Heart right ventricle (tissue), 16 donors: ENCODE results near the gene C11orf21. TPM values are rescaled to one million over a fixed set of nuclear protein-coding genes. Genes with fewer than 3 reads are reported as not detected.

Experiments
- ATAC-seq, 8 donors: fragments of 200-7000 bp; cut with Tn5 transposase; one replicate each; pipeline ENCODE4 v1.9.1; 2020; ENCODE audit warnings: mild to moderate bottlenecking in 8 of 8, moderate library complexity in 8 of 8, moderate number of reproducible peaks in 1 of 8
- DNase-seq, 2 donors: peaks; one replicate each; pipeline ENCODE4 v3.0.0-alpha.2; 2020
- H3K27ac ChIP-seq, 10 donors: fragments of 200-600 bp; sonication (generic) in 2 of 10; one replicate each; pipeline versions ENCODE4 v1.5.0 to v1.8.0; 2020 to 2022; ENCODE audit warnings: mild to moderate bottlenecking in 3 of 10
- H3K27me3 ChIP-seq, 7 donors: fragments of 200-600 bp; one replicate each; pipeline ENCODE4 v1.8.0; 2021 to 2022; ENCODE audit warnings: mild to moderate bottlenecking in 2 of 7
- H3K36me3 ChIP-seq, 9 donors: fragments of 200-600 bp; sonication (generic) in 1 of 9; one replicate each; pipeline versions ENCODE4 v1.5.0 to v1.8.0; 2020 to 2022; ENCODE audit warnings: mild to moderate bottlenecking in 2 of 9
- H3K4me1 ChIP-seq, 9 donors: fragments of 200-600 bp; sonication (generic) in 1 of 9; one replicate each; pipeline versions ENCODE4 v1.5.0 to v1.8.0; 2020 to 2022; ENCODE audit warnings: mild to moderate bottlenecking in 4 of 9
- H3K4me3 ChIP-seq, 10 donors: fragments of 200-600 bp; sonication (generic) in 2 of 10; one replicate each; pipeline versions ENCODE4 v1.5.0 to v1.8.0; 2020 to 2022; ENCODE audit warnings: mild to moderate bottlenecking in 7 of 10, moderate library complexity in 2 of 10
- H3K9me3 ChIP-seq, 11 donors: fragments of 200-600 bp in 10 of 11; sonication (generic) in 2 of 11; one replicate each; pipeline versions ENCODE4 v1.5.0 to v1.8.0; 2013 to 2022; ENCODE audit warnings: mild to moderate bottlenecking in 2 of 11, control low read depth in 1 of 11, moderate library complexity in 1 of 11
- CTCF ChIP-seq, 9 donors: fragments of 200-600 bp; sonication (generic) in 2 of 9; IDR thresholded peaks; one replicate each; pipeline versions ENCODE4 v1.5.0 to v1.8.0; 2021 to 2022; ENCODE audit warnings: antibody characterized with exemption in 9 of 9, mild to moderate bottlenecking in 5 of 9, moderate library complexity in 1 of 9
- WGBS, 2 donors: extraction: QIAGEN DNeasy Blood & Tissue Kit; methylation state at CpG; one replicate each; pipeline ENCODE4 v1.1.7; 2013; ENCODE audit warnings: inconsistent platforms in 1 of 2; 5-methylcytosine and 5-hydroxymethylcytosine counted together
- intact Hi-C, 10 donors: fragments of 100-400 bp; cut with DNase I; formaldehyde crosslinking; loops; one replicate each; pipeline versions ENCODE4 v1.11.1 to v1.14.2; 2022
- polyA plus RNA-seq, 2 donors: library from polyadenylated mRNA; stranded (reverse); fragments of 200-250 nt; gene quantifications; one replicate each; pipeline ENCODE4 v1.2.3, GENCODE V29; 2013
- total RNA-seq, 10 donors: library from RNA; stranded (reverse); fragmentation: NEBNext Ultra II Directional in 3 of 10; extraction: Animal tissue kit (Norgen Biotek cat#: 25700) in 3 of 10; gene quantifications; one replicate each; pipeline versions ENCODE4 v1.2.1 to v1.2.4, GENCODE V29; 2021 to 2023
- donor health status: Arrhythmogenic right ventricular cardiomyopathy.
- donor health status: ischemic (EF 13 %, LVEDD 7.1; RV severe dilation, severe dysfunction).
- donor health status: healthy with polysubstance abuse.
- donor health status: DM: no; HTN: yes; CAD: no.
- donor health status: DM: no; HTN: no; CAD: no.
- donor health status: ischemic (EF 25% LVEDD 6.9; RV normal size, moderate dysfunction).
- donor health status: ischemic (EF 25% LVEDD 5.7; RV mildly dilated, moderate dysfunction).
- donor health status: healthy.
- donor health status: DM: yes; HTN: yes; CAD: no.
- donor health status: Ischemic cardiomyopathy.
- donor health status: ischemic (EF 35%, LVEDD 5.7; RV mildly dilated, moderate dysfunction).
- donor health status: nonischemic (EF 11% LVEDD 7.7; RV severe dilation, severe dysfunction).
- donor health status: DM: yes; HTN: yes; CAD: no.
- donor health status: PGD.
- donor health status: ischemic (EF 29% LVEDD 5.4; RV normal size, mild dysfunction).
- donor health status: nonischemic (EF 23%, LVEDD 6.1; RV moderate dilation, normal function).

C11orf21 gene
- total and polyA plus RNA-seq, 12 donors: 2.6 to 73.4 (median 31.1) TPM

- DNase-seq (peak in 1 of 2 donors; percentile 1), ATAC-seq (no peak)
- 85 to 87% methylated on average over 26 of the region's 26 CpGs for WGBS, 2 donors
- peaks cover 0 to 35% (median 22%) of the 10 kb centered on the region in 7 donors for H3K27me3 ChIP-seq
- no peak for TF ChIP-seq CTCF (IDR thresholded peaks at IDR 0.05)
- H3K36me3 ChIP-seq: no peaks in the 10 kb centered on the region
- H3K9me3 ChIP-seq: no peaks in the 10 kb centered on the region
- no peak overlapping the region for H3K4me3 ChIP-seq
- H3K4me1 ChIP-seq: peaks cover 0 to 8% (median 0%) of the 10 kb centered on the region in 9 donors
- H3K27ac ChIP-seq: no peak overlapping the region
- intact Hi-C loops: no loop called here
Observed at GRCh38 chr11:2260491-2261364, 41.0 kb downstream of the C11orf21 start.

GRCh38 chr11:2259897-2260451 lies 41.7 kb downstream of the C11orf21 start:
- intact Hi-C loops: no loop called here
- H3K4me3 ChIP-seq: no peak overlapping the region
- WGBS, 2 donors: 67 to 71% methylated on average over 12 of the region's 12 CpGs
- DNase-seq (no peak), ATAC-seq (no peak)
- H3K9me3 ChIP-seq: peaks cover 0 to 5% (median 0%) of the 10 kb centered on the region in 11 donors
- no peak for TF ChIP-seq CTCF (IDR thresholded peaks at IDR 0.05)
- peaks cover 0 to 35% (median 22%) of the 10 kb centered on the region in 7 donors for H3K27me3 ChIP-seq
- no peak overlapping the region for H3K27ac ChIP-seq
- peaks cover 0 to under 1% (median 0%) of the 10 kb centered on the region in 9 donors for H3K4me1 ChIP-seq
- H3K36me3 ChIP-seq: no peaks in the 10 kb centered on the region

GRCh38 chr11:2259466-2259830 lies 42.3 kb downstream of the C11orf21 start:
- Histone ChIP-seq H3K4me3 (no peak overlapping the region), H3K4me1 (no peaks in the 10 kb centered on the region), H3K27me3 (peaks cover 0 to 35% (median 22%) of the 10 kb centered on the region in 7 donors), H3K9me3 (peaks cover 0 to 11% (median 0%) of the 10 kb centered on the region in 11 donors), H3K27ac (no peak overlapping the region), H3K36me3 (no peaks in the 10 kb centered on the region)
- 83 to 89% methylated on average over 8 of the region's 8 CpGs for WGBS, 2 donors
- intact Hi-C loops: no loop called here
- TF ChIP-seq CTCF (IDR thresholded peaks at IDR 0.05): no peak
- ATAC-seq (no peak), DNase-seq (peak in 1 of 2 donors; percentile 3)

GRCh38 chr11:2258501-2259465 lies 42.9 kb downstream of the C11orf21 start:
- H3K27me3 ChIP-seq: peaks cover 0 to 33% (median 22%) of the 10 kb centered on the region in 7 donors
- intact Hi-C loops: no loop called here
- TF ChIP-seq CTCF (IDR thresholded peaks at IDR 0.05): no peak
- H3K4me3 ChIP-seq: no peak overlapping the region
- ATAC-seq: no peak
- no peaks in the 10 kb centered on the region for H3K36me3 ChIP-seq
- no peak overlapping the region for H3K27ac ChIP-seq
- peaks cover 0 to 17% (median 0%) of the 10 kb centered on the region in 11 donors for H3K9me3 ChIP-seq
- peak in 1 of 2 donors; percentile 2 for DNase-seq
- 88 to 89% methylated on average over 29 of the region's 29 CpGs for WGBS, 2 donors
- no peaks in the 10 kb centered on the region for H3K4me1 ChIP-seq
